Lower lobe of right lung (tissue), 2 donors: ENCODE results near the gene SIAH3. TPM values are rescaled to one million over a fixed set of nuclear protein-coding genes. Genes with fewer than 3 reads are reported as not detected.

Source experiments
- ATAC-seq, 2 donors: fragments of 200-7000 bp; cut with Tn5 transposase; one replicate each; pipeline ENCODE4 v1.9.1; 2020 to 2022; ENCODE audit warnings: mild to moderate bottlenecking in 2 of 2, moderate library complexity in 2 of 2
- DNase-seq: peaks from one replicate; pipeline ENCODE4 v3.0.0-alpha.2; 2020
- H3K27ac ChIP-seq: fragments of 200-600 bp; one replicate; pipeline ENCODE4 v1.8.0; 2022
- H3K27me3 ChIP-seq: fragments of 200-600 bp; one replicate; pipeline ENCODE4 v1.8.0; 2022; ENCODE audit warnings: low read depth
- H3K36me3 ChIP-seq: fragments of 200-600 bp; one replicate; pipeline ENCODE4 v1.8.0; 2022; ENCODE audit warnings: mild to moderate bottlenecking
- H3K4me1 ChIP-seq: fragments of 200-600 bp; one replicate; pipeline ENCODE4 v1.8.0; 2022
- H3K4me3 ChIP-seq: fragments of 200-600 bp; one replicate; pipeline ENCODE4 v1.8.0; 2022; ENCODE audit warnings: mild to moderate bottlenecking
- H3K9me3 ChIP-seq: fragments of 200-600 bp; one replicate; pipeline ENCODE4 v1.8.0; 2022
- intact Hi-C: fragments of 100-400 bp; cut with DNase I; formaldehyde crosslinking; loops from one replicate; pipeline ENCODE4 v1.11.0; 2022
- total RNA-seq: library from RNA; stranded (reverse); fragmentation: NEBNext Ultra II Directional; extraction: Animal tissue kit (Norgen Biotek cat#: 25700); gene quantifications from one replicate; pipeline ENCODE4 v1.2.1, GENCODE V29; 2021
- TF ChIP-seq, protein P1 (sequence below): fragments of 200-600 bp; IDR thresholded peaks from one replicate; pipeline ENCODE4 v1.8.0; 2022; ENCODE audit warnings: antibody characterized with exemption, mild to moderate bottlenecking
- donor health status: DM: no; HTN: yes; CAD: no; lungs with severe emphysema.

Gene SIAH3
- total RNA-seq, 1 donor from 2014 or later = 0.06 TPM

- H3K4me1 ChIP-seq = peaks cover 8% of the 10 kb centered on the region
- intact Hi-C loops = no loop called here
- ATAC-seq (no peak), DNase-seq (no peak)
- TF ChIP-seq, protein P1, sequence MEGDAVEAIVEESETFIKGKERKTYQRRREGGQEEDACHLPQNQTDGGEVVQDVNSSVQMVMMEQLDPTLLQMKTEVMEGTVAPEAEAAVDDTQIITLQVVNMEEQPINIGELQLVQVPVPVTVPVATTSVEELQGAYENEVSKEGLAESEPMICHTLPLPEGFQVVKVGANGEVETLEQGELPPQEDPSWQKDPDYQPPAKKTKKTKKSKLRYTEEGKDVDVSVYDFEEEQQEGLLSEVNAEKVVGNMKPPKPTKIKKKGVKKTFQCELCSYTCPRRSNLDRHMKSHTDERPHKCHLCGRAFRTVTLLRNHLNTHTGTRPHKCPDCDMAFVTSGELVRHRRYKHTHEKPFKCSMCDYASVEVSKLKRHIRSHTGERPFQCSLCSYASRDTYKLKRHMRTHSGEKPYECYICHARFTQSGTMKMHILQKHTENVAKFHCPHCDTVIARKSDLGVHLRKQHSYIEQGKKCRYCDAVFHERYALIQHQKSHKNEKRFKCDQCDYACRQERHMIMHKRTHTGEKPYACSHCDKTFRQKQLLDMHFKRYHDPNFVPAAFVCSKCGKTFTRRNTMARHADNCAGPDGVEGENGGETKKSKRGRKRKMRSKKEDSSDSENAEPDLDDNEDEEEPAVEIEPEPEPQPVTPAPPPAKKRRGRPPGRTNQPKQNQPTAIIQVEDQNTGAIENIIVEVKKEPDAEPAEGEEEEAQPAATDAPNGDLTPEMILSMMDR = no peak
- no peaks in the 10 kb centered on the region for H3K27me3 ChIP-seq
- no peaks in the 10 kb centered on the region for H3K9me3 ChIP-seq
- no peaks in the 10 kb centered on the region for H3K36me3 ChIP-seq
- no peak overlapping the region for H3K27ac ChIP-seq
- no peak overlapping the region for H3K4me3 ChIP-seq
These were observed 21.4 kb downstream of the SIAH3 start for GRCh38 chr13:45830121-45830520.

GRCh38 chr13:45828256-45828968, 23.1 kb downstream of the SIAH3 start:
- intact Hi-C loops = no loop called here
- ATAC-seq = no peak
- TF ChIP-seq, protein P1 = no peak
- H3K27ac ChIP-seq = no peak overlapping the region
- no peaks in the 10 kb centered on the region for H3K36me3 ChIP-seq
- no peaks in the 10 kb centered on the region for H3K9me3 ChIP-seq
- no peak for DNase-seq
- no peaks in the 10 kb centered on the region for H3K27me3 ChIP-seq
- H3K4me3 ChIP-seq = no peak overlapping the region
- no peaks in the 10 kb centered on the region for H3K4me1 ChIP-seq

DNA sequence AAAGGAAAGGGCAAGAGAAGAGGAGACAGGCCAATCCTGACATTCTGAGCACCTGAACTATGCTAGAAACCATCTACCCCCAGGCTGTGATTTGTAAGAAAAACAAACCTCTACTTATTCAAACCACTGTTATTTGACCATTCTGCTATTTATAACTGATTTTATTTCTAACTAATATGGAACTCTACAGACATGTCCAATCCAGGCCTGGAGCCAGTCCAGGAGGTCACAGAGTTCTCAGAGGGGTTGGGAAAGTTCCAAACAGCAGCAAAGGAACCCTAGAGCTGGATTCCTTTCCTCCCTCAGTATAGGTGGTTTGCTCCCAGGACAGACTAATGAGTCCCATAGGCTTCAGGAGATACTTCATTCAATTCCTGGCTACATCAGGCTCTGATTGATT, 24.2 kb downstream of the SIAH3 start:
- H3K4me3 ChIP-seq = no peak overlapping the region
- H3K27ac ChIP-seq = no peak overlapping the region
- H3K9me3 ChIP-seq = no peaks in the 10 kb centered on the region
- H3K27me3 ChIP-seq = no peaks in the 10 kb centered on the region
- H3K4me1 ChIP-seq = no peaks in the 10 kb centered on the region
- TF ChIP-seq, protein P1 = no peak
- ATAC-seq (no peak), DNase-seq (no peak)
- intact Hi-C loops = no loop called here
- no peaks in the 10 kb centered on the region for H3K36me3 ChIP-seq

GRCh38 chr13:45826731-45827130, 24.8 kb downstream of the SIAH3 start:
- H3K27ac ChIP-seq = no peak overlapping the region
- H3K36me3 ChIP-seq = no peaks in the 10 kb centered on the region
- intact Hi-C loops = no loop called here
- DNase-seq = no peak
- no peak for ATAC-seq
- TF ChIP-seq, protein P1 = no peak
- H3K4me1 ChIP-seq = no peaks in the 10 kb centered on the region
- no peaks in the 10 kb centered on the region for H3K27me3 ChIP-seq
- no peaks in the 10 kb centered on the region for H3K9me3 ChIP-seq
- no peak overlapping the region for H3K4me3 ChIP-seq

- ATAC-seq = no peak
These were observed 26.2 kb downstream of the SIAH3 start for GRCh38 chr13:45825387-45825650.

More at GRCh38 chr13:45825387-45825650, 26.2 kb downstream of the SIAH3 start:
- no peaks in the 10 kb centered on the region for H3K27me3 ChIP-seq
- H3K9me3 ChIP-seq = no peaks in the 10 kb centered on the region
- no peaks in the 10 kb centered on the region for H3K4me1 ChIP-seq
- TF ChIP-seq, protein P1 = no peak
- H3K36me3 ChIP-seq = no peaks in the 10 kb centered on the region
- DNase-seq = no peak
- no peak overlapping the region for H3K27ac ChIP-seq
- no peak overlapping the region for H3K4me3 ChIP-seq
- intact Hi-C loops = no loop called here
